ENCODE results near the gene SMARCA1. TPM values are rescaled to one million over a fixed set of nuclear protein-coding genes. Genes with fewer than 3 reads are reported as not detected.

Gene SMARCA1, protein sequence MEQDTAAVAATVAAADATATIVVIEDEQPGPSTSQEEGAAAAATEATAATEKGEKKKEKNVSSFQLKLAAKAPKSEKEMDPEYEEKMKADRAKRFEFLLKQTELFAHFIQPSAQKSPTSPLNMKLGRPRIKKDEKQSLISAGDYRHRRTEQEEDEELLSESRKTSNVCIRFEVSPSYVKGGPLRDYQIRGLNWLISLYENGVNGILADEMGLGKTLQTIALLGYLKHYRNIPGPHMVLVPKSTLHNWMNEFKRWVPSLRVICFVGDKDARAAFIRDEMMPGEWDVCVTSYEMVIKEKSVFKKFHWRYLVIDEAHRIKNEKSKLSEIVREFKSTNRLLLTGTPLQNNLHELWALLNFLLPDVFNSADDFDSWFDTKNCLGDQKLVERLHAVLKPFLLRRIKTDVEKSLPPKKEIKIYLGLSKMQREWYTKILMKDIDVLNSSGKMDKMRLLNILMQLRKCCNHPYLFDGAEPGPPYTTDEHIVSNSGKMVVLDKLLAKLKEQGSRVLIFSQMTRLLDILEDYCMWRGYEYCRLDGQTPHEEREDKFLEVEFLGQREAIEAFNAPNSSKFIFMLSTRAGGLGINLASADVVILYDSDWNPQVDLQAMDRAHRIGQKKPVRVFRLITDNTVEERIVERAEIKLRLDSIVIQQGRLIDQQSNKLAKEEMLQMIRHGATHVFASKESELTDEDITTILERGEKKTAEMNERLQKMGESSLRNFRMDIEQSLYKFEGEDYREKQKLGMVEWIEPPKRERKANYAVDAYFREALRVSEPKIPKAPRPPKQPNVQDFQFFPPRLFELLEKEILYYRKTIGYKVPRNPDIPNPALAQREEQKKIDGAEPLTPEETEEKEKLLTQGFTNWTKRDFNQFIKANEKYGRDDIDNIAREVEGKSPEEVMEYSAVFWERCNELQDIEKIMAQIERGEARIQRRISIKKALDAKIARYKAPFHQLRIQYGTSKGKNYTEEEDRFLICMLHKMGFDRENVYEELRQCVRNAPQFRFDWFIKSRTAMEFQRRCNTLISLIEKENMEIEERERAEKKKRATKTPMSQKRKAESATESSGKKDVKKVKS
- total RNA-seq (2014; rRNA removed; shearing (Covaris generic)) (51.8 and 53.0 TPM in 2 replicates), polyA plus RNA-seq (2016; fragmentation: Nextera tagmentation; extraction: Ambion mirVana) (24.4 and 30.1 TPM in 2 replicates)
- long read RNA-seq, partial matches to known transcripts, result 14 of 17 reads
- long read RNA-seq, other reads (novel, unspliced or antisense), result 1 of 17 reads

DNA sequence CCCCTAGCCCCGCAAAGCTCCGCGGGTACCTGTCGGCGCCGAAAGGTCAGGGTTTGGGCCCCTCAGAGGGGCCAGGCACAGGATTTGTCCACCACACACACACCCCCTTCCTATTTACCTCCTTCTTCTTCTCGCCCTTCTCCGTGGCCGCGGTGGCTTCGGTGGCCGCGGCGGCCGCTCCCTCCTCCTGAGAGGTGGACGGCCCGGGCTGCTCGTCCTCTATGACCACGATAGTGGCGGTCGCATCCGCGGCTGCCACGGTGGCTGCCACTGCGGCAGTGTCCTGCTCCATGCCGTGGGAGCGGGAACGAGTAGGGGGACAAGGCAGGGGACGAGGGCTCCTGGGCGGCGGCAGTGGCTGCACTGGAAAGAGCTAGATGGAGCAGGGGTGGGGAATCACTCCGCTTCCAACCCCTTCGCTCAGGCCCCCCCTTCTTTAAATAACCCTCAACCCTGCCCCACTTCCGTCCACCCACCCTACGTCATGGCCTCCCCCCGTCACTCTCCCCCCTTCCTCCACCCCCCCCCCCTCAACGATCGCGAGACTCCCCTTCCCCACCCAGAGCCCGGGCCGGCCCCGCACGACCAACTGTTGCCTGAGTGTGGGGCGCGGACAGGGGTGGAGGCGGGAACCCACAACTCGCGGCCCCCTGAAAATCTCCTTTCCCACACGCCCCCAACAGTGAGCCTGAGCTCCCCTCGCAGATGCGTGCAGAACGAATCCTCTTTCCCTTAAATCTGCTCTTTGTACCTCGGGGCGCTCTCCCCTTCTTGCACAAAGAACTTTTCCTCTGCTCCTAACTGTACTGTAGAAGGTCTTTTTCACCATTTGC, at the start of gene SMARCA1:
Gene SMARCA1 (minus strand): TSS at position 412 of the 833 bp plus-strand sequence. CDS start 120 bp downstream, at position 292.
- Histone ChIP-seq H3K4me2 (peak within 1 kb of the TSS; percentile 79), H2AFZ (peak within 1 kb of the TSS; percentile 48; the same call in 1 of the 2 replicates), H4K20me1 (replicated peaks; ENCODE audit: insufficient read depth) (0 out of 2 replicates have a peak, but pooled peaks cover 3% of the 10 kb centered on the region)

More for the DNA sequence above, at the start of gene SMARCA1:
- no peaks in the 10 kb centered on the region for H3K9me2 ChIP-seq (ENCODE audit: insufficient read depth)
- ATAC-seq, result peak; percentile 71
- H3K4me3 ChIP-seq, result peak within 1 kb of the TSS; percentile 78
- Mint-ChIP-seq H3K4me1 (peaks cover 3% of the 10 kb centered on the region; the same call in 2 of the 3 replicates), H3K36me3 (ENCODE audit: low read depth) (no peaks in the 10 kb centered on the region; the same call in 1 of the 3 replicates), H3K27me3 (ENCODE audit: insufficient read depth, low read depth, poor library complexity) (peaks cover 1% of the 10 kb centered on the region), H3K27ac (peak within 1 kb of the TSS; percentile 97), H3K9me3 (peaks cover 4% of the 10 kb centered on the region), H3K4me3 (peak within 1 kb of the TSS; percentile 87)
- no peaks in the 10 kb centered on the region for H3K4me1 ChIP-seq (ENCODE audit: insufficient read depth)
- DNase-seq (ENCODE audit: low spot score), result peak; percentile 62
- no peaks in the 10 kb centered on the region for H3F3A ChIP-seq (replicated peaks; ENCODE audit: low read depth)
- peak within 1 kb of the TSS; percentile 86 for H3K27ac ChIP-seq (ENCODE audit: low read depth)
- H3K36me3 ChIP-seq (ENCODE audit: insufficient read depth), result no peaks in the 10 kb centered on the region
- H3K79me2 ChIP-seq (replicated peaks; ENCODE audit: insufficient read depth), result peaks cover 39% of the 10 kb centered on the region
- TF ChIP-seq ZNF331 (CRISPR knock-in tag; IDR thresholded peaks at IDR 0.05; ENCODE audit: low read depth), result no peak
- no peak for TF ChIP-seq EZH2 (IDR thresholded peaks at IDR 0.05; ENCODE audit: low read depth, unreplicated experiment)
- TF ChIP-seq ZNF114 (CRISPR knock-in tag; IDR thresholded peaks at IDR 0.05), result no peak
- TF ChIP-seq, protein P1, sequence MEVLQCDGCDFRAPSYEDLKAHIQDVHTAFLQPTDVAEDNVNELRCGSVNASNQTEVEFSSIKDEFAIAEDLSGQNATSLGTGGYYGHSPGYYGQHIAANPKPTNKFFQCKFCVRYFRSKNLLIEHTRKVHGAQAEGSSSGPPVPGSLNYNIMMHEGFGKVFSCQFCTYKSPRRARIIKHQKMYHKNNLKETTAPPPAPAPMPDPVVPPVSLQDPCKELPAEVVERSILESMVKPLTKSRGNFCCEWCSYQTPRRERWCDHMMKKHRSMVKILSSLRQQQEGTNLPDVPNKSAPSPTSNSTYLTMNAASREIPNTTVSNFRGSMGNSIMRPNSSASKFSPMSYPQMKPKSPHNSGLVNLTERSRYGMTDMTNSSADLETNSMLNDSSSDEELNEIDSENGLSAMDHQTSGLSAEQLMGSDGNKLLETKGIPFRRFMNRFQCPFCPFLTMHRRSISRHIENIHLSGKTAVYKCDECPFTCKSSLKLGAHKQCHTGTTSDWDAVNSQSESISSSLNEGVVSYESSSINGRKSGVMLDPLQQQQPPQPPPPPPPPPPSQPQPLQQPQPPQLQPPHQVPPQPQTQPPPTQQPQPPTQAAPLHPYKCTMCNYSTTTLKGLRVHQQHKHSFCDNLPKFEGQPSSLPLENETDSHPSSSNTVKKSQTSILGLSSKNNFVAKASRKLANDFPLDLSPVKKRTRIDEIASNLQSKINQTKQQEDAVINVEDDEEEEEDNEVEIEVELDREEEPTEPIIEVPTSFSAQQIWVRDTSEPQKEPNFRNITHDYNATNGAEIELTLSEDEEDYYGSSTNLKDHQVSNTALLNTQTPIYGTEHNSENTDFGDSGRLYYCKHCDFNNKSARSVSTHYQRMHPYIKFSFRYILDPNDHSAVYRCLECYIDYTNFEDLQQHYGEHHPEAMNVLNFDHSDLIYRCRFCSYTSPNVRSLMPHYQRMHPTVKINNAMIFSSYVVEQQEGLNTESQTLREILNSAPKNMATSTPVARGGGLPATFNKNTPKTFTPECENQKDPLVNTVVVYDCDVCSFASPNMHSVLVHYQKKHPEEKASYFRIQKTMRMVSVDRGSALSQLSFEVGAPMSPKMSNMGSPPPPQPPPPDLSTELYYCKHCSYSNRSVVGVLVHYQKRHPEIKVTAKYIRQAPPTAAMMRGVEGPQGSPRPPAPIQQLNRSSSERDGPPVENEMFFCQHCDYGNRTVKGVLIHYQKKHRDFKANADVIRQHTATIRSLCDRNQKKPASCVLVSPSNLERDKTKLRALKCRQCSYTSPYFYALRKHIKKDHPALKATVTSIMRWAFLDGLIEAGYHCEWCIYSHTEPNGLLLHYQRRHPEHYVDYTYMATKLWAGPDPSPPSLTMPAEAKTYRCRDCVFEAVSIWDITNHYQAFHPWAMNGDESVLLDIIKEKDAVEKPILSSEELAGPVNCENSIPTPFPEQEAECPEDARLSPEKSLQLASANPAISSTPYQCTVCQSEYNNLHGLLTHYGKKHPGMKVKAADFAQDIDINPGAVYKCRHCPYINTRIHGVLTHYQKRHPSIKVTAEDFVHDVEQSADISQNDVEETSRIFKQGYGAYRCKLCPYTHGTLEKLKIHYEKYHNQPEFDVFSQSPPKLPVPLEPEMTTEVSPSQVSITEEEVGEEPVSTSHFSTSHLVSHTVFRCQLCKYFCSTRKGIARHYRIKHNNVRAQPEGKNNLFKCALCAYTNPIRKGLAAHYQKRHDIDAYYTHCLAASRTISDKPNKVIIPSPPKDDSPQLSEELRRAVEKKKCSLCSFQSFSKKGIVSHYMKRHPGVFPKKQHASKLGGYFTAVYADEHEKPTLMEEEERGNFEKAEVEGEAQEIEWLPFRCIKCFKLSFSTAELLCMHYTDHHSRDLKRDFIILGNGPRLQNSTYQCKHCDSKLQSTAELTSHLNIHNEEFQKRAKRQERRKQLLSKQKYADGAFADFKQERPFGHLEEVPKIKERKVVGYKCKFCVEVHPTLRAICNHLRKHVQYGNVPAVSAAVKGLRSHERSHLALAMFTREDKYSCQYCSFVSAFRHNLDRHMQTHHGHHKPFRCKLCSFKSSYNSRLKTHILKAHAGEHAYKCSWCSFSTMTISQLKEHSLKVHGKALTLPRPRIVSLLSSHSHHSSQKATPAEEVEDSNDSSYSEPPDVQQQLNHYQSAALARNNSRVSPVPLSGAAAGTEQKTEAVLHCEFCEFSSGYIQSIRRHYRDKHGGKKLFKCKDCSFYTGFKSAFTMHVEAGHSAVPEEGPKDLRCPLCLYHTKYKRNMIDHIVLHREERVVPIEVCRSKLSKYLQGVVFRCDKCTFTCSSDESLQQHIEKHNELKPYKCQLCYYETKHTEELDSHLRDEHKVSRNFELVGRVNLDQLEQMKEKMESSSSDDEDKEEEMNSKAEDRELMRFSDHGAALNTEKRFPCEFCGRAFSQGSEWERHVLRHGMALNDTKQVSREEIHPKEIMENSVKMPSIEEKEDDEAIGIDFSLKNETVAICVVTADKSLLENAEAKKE (CRISPR knock-in tag; IDR thresholded peaks at IDR 0.05), result no peak
- peak; percentile 72 for TF ChIP-seq POLR2AphosphoS5 (IDR thresholded peaks at IDR 0.05; ENCODE audit: low read depth)
- TF ChIP-seq, protein P2, sequence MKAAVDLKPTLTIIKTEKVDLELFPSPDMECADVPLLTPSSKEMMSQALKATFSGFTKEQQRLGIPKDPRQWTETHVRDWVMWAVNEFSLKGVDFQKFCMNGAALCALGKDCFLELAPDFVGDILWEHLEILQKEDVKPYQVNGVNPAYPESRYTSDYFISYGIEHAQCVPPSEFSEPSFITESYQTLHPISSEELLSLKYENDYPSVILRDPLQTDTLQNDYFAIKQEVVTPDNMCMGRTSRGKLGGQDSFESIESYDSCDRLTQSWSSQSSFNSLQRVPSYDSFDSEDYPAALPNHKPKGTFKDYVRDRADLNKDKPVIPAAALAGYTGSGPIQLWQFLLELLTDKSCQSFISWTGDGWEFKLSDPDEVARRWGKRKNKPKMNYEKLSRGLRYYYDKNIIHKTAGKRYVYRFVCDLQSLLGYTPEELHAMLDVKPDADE (IDR thresholded peaks at IDR 0.05), result no peak
- peak; percentile 58; the same call in 1 of the 2 replicates for TF ChIP-seq CREB1 (CRISPR knock-in tag; IDR thresholded peaks at IDR 0.05; ENCODE audit: low read depth)
- H3K27me3 ChIP-seq (ENCODE audit: insufficient read depth), result no peaks in the 10 kb centered on the region
